H1 (cell line): ENCODE results near the gene TTC33. TPM values are rescaled to one million over a fixed set of nuclear protein-coding genes. Genes with fewer than 3 reads are reported as not detected.

Source experiments
- CTCF ChIA-PET: fragments of 300-600 bp; sonication (Branson Sonifier 250); formaldehyde crosslinking; loops from one replicate; lab custom pipeline; 2021; ENCODE audit not compliant: partially characterized antibody; lab: Charles Lee
- POLR2A ChIA-PET: fragments of 300-600 bp; sonication (Branson Sonifier 250); formaldehyde crosslinking; loops from one replicate; lab custom pipeline; 2021; ENCODE audit warnings: inconsistent platforms; ENCODE audit not compliant: partially characterized antibody; lab: Charles Lee
- DNase-seq, 2 experiments: peaks; one replicate each; pipeline versions ENCODE4 v3.0.0 to v3.0.0-alpha.2; 2010 to 2022; ENCODE audit warnings: low spot score in 2 of 2, low read depth in 1 of 2, mixed read lengths in 1 of 2
- FAIRE-seq: peaks from 2 replicates; lab custom pipeline; 2011; peaks lifted over from hg19 to GRCh38; lab: Jason Lieb, UNC
- H2AFZ ChIP-seq: 2 replicates; pipeline ENCODE4 v1.8.1; 2012; ENCODE audit warnings: low read length, inconsistent platforms
- H2AK5ac ChIP-seq: 2 replicates; pipeline ENCODE4 v1.6.1; 2013; ENCODE audit warnings: low read depth, low read length
- H2BK120ac ChIP-seq: replicated peaks from 2 replicates; pipeline ENCODE3; 2013; ENCODE audit warnings: low read depth, low read length, inconsistent platforms
- H2BK12ac ChIP-seq: 2 replicates; pipeline ENCODE4 v1.6.1; 2013; ENCODE audit warnings: low read depth, low read length
- H2BK15ac ChIP-seq: 2 replicates; pipeline ENCODE4 v1.6.1; 2013; ENCODE audit warnings: low read length
- H2BK20ac ChIP-seq: 2 replicates; pipeline ENCODE4 v1.6.1; 2013; ENCODE audit warnings: low read length
- H2BK5ac ChIP-seq: 2 replicates; pipeline ENCODE4 v1.6.1; 2013; ENCODE audit warnings: low read depth, low read length
- H3K14ac ChIP-seq: 2 replicates; pipeline ENCODE4 v1.6.1; 2013; ENCODE audit warnings: inconsistent platforms; ENCODE audit not compliant: insufficient read length
- H3K18ac ChIP-seq: 2 replicates; pipeline ENCODE4 v1.6.1; 2013; ENCODE audit warnings: low read length; ENCODE audit errors: extremely low read depth
- H3K23ac ChIP-seq: 2 replicates; pipeline ENCODE4 v1.6.1; 2013; ENCODE audit warnings: inconsistent platforms; ENCODE audit not compliant: insufficient read length
- H3K23me2 ChIP-seq: 2 replicates; pipeline ENCODE4 v1.6.1; 2013; ENCODE audit warnings: low read depth, low read length
- H3K27ac ChIP-seq: 2 replicates; pipeline ENCODE4 v1.6.1; 2011; ENCODE audit warnings: low read depth, low read length, inconsistent platforms
- H3K27me3 ChIP-seq, 4 experiments: replicated peaks in 1 of 4; 1 replicate in 1 of 4; 2 replicates in 3 of 4; pipeline versions ENCODE4 v1.6.1 to v1.8.1; 2011 to 2013; ENCODE audit warnings: low read length in 3 of 4, mild to moderate bottlenecking in 3 of 4, inconsistent platforms in 2 of 4, mixed read lengths in 2 of 4, moderate library complexity in 1 of 4; ENCODE audit not compliant: control insufficient read depth in 3 of 4, insufficient read depth in 3 of 4; ENCODE audit errors: extremely low read depth in 1 of 4
- H3K36me3 ChIP-seq, 4 experiments: 2 replicates each; pipeline versions ENCODE4 v1.6.1 to v1.8.1; 2011 to 2013; ENCODE audit warnings: mild to moderate bottlenecking in 4 of 4, low read length in 3 of 4, moderate library complexity in 2 of 4, control low read depth in 1 of 4, inconsistent platforms in 1 of 4; ENCODE audit not compliant: insufficient read depth in 4 of 4, control insufficient read depth in 2 of 4
- H3K4ac ChIP-seq: replicated peaks from 2 replicates; pipeline ENCODE3; 2013; ENCODE audit warnings: low read length, low read depth, mixed read lengths, inconsistent platforms; ENCODE audit not compliant: insufficient read length
- H3K4me1 ChIP-seq, 4 experiments: replicated peaks in 1 of 4; 1 replicate in 1 of 4; 2 replicates in 3 of 4; pipeline versions ENCODE4 v1.6.1 to v1.8.1; 2011 to 2013; ENCODE audit warnings: low read length in 3 of 4, inconsistent platforms in 2 of 4, mixed read lengths in 1 of 4; ENCODE audit not compliant: insufficient read depth in 4 of 4, control insufficient read depth in 3 of 4
- H3K4me2 ChIP-seq, 2 experiments: 2 replicates each; pipeline versions ENCODE4 v1.6.1 to v1.8.1; 2011 to 2013; ENCODE audit warnings: low read depth in 2 of 2, low read length in 2 of 2, control low read depth in 1 of 2, inconsistent platforms in 1 of 2, mild to moderate bottlenecking in 1 of 2; ENCODE audit not compliant: insufficient read depth in 1 of 2
- H3K4me3 ChIP-seq, 4 experiments: fragments of 200-600, 300-600 bp in 1 of 4; sonication (generic), shearing (Covaris generic), sonication (Bioruptor Twin) in 1 of 4; 2 replicates each; pipeline versions ENCODE4 v1.5.1 to v1.8.1; 2011 to 2016; ENCODE audit warnings: low read length in 4 of 4, low read depth in 3 of 4, control low read depth in 2 of 4, inconsistent platforms in 2 of 4, mild to moderate bottlenecking in 2 of 4, mixed read lengths in 1 of 4, moderate library complexity in 1 of 4; ENCODE audit not compliant: insufficient read depth in 2 of 4; ENCODE audit errors: extremely low read depth in 1 of 4
- H3K56ac ChIP-seq: replicated peaks from 2 replicates; pipeline ENCODE3; 2013; ENCODE audit warnings: low read depth, mild to moderate bottlenecking, mixed read lengths, low read length, inconsistent platforms; ENCODE audit not compliant: insufficient read length
- H3K79me1 ChIP-seq: 2 replicates; pipeline ENCODE4 v1.6.1; 2013; ENCODE audit warnings: low read depth, low read length, control low read depth
- H3K79me2 ChIP-seq, 2 experiments: 2 replicates each; pipeline versions ENCODE4 v1.6.1 to v1.8.1; 2012 to 2013; ENCODE audit warnings: low read length in 2 of 2, mild to moderate bottlenecking in 2 of 2, inconsistent platforms in 1 of 2; ENCODE audit not compliant: insufficient read depth in 2 of 2, control insufficient read depth in 1 of 2
- H3K9ac ChIP-seq, 4 experiments: replicated peaks in 1 of 4; 1 replicate in 1 of 4; 2 replicates in 3 of 4; pipeline versions ENCODE4 v1.6.1 to v1.8.1; 2011 to 2013; ENCODE audit warnings: low read depth in 3 of 4, low read length in 3 of 4, control low read depth in 2 of 4, mild to moderate bottlenecking in 2 of 4, moderate library complexity in 2 of 4, inconsistent platforms in 1 of 4; ENCODE audit errors: extremely low read depth in 1 of 4
- H3K9me3 ChIP-seq, 2 experiments: 2 replicates each; pipeline versions ENCODE4 v1.6.1 to v1.8.1; 2012 to 2013; ENCODE audit warnings: mild to moderate bottlenecking in 2 of 2, moderate library complexity in 2 of 2, control low read depth in 1 of 2, inconsistent platforms in 1 of 2, low read depth in 1 of 2, low read length in 1 of 2, mixed read lengths in 1 of 2; ENCODE audit not compliant: insufficient read depth in 2 of 2
- H4K20me1 ChIP-seq, 2 experiments: replicated peaks in 1 of 2; 2 replicates each; pipeline versions ENCODE3 to v1.8.1; 2011 to 2013; ENCODE audit warnings: inconsistent platforms in 2 of 2, low read length in 2 of 2, mild to moderate bottlenecking in 1 of 2; ENCODE audit not compliant: insufficient read depth in 2 of 2, control insufficient read depth in 1 of 2
- H4K5ac ChIP-seq: 2 replicates; pipeline ENCODE4 v1.6.1; 2013; ENCODE audit warnings: low read length, low read depth, mixed read lengths, inconsistent platforms; ENCODE audit not compliant: insufficient read length
- H4K8ac ChIP-seq: 2 replicates; pipeline ENCODE4 v1.8.0; 2013; ENCODE audit warnings: mild to moderate bottlenecking, moderate library complexity, low read length, inconsistent platforms; ENCODE audit not compliant: insufficient read depth; ENCODE audit errors: extremely low read depth
- H4K91ac ChIP-seq: replicated peaks from 2 replicates; pipeline ENCODE3; 2013; ENCODE audit warnings: low read length, mixed read lengths, inconsistent platforms; ENCODE audit not compliant: insufficient read length
- BACH1 ChIP-seq: IDR thresholded peaks from 2 replicates; pipeline ENCODE4 v1.6.1; 2012; ENCODE audit warnings: low read length, improper control_type of control experiment
- FOSL1 ChIP-seq: IDR thresholded peaks from 2 replicates; pipeline ENCODE4 v1.6.1; 2011; ENCODE audit warnings: mild to moderate bottlenecking, low read depth, low read length, moderate library complexity; ENCODE audit not compliant: insufficient read depth
- HDAC2 ChIP-seq, 2 experiments: fragments of 300-600 bp in 1 of 2; sonication (generic) in 1 of 2; IDR thresholded peaks; 2 replicates each; pipeline ENCODE4 v1.6.1; 2011 to 2012; ENCODE audit warnings: low read depth in 2 of 2, low read length in 2 of 2, mild to moderate bottlenecking in 2 of 2, moderate library complexity in 2 of 2, borderline replicate concordance in 1 of 2, inconsistent platforms in 1 of 2
- RBBP5 ChIP-seq: IDR thresholded peaks from 2 replicates; pipeline ENCODE4 v1.7.1; 2012; ENCODE audit warnings: low read depth, mild to moderate bottlenecking, inconsistent platforms, low read length, moderate library complexity, borderline replicate concordance
- SP1 ChIP-seq: IDR thresholded peaks from 2 replicates; pipeline ENCODE4 v1.6.1; 2011; ENCODE audit warnings: low read depth, low read length
- SP4 ChIP-seq: IDR thresholded peaks from 2 replicates; pipeline ENCODE4 v1.6.1; 2012; ENCODE audit warnings: low read length, inconsistent platforms
- TAF7 ChIP-seq: optimal IDR thresholded peaks from 2 replicates; pipeline ENCODE3; 2011; ENCODE audit warnings: low read depth, mild to moderate bottlenecking, inconsistent platforms, low read length, moderate library complexity, borderline replicate concordance
- WGBS, 2 experiments: shearing (Covaris generic) in 1 of 2; methylation state at CpG; one replicate each; pipeline versions ENCODE4 v1.1.6 to v1.1.7; 2013 to 2015; ENCODE audit warnings: low lambda C conversion rate in 2 of 2, mixed read lengths in 2 of 2, inconsistent platforms in 1 of 2, low coverage in 1 of 2, missing lambda C conversion rate in 1 of 2; ENCODE audit not compliant: insufficient replicate concordance in 2 of 2, insufficient coverage in 1 of 2, insufficient read length in 1 of 2; ENCODE audit errors: extremely low coverage in 1 of 2, missing lambda C conversion rate in 1 of 2; 5-methylcytosine and 5-hydroxymethylcytosine counted together
- polyA plus RNA-seq, 7 experiments: library from polyadenylated mRNA; depleted of rRNA in 3 of 7; stranded (reverse) in 5 of 7; unstranded in 2 of 7; fragments of >200 nt in 5 of 7; fragments of 200-250 nt in 2 of 7; gene quantifications; 1 replicate in 5 of 7; 2 replicates in 1 of 7; 4 replicates in 1 of 7; pipeline versions ENCODE4 v1.2.1 to v1.2.3, GENCODE V29; 2011 to 2013; ENCODE audit warnings: missing spikeins in 2 of 7, mixed read lengths in 2 of 7
- total RNA-seq: library from RNA; stranded (reverse); fragmentation: NEBNext Ultra II Directional; extraction: Animal tissue kit (Norgen Biotek cat#: 25700); gene quantifications from 2 replicates; pipeline ENCODE4 v1.2.1, GENCODE V29; 2021

The TTC33 gene
- total and polyA plus RNA-seq, 2 of the 8 experiments (the other 6 are each of a cell fraction or from before 2014, with no cell fraction given) = 1.2 to 12.6 TPM

GRCh38 chr5:40603378-40603777, 152.4 kb downstream of the TTC33 start:
- Histone ChIP-seq H3K9me3 (no peaks in the 10 kb centered on the region), H3K56ac (no peak overlapping the region), H4K8ac (no peak overlapping the region), H3K36me3 (no peaks in the 10 kb centered on the region), H2AK5ac (no peak overlapping the region), H3K79me2 (no peaks in the 10 kb centered on the region), H2BK120ac (no peak overlapping the region), H3K9ac (no peak overlapping the region), H3K23ac (no peak overlapping the region), H2BK15ac (no peak overlapping the region), H4K5ac (no peak overlapping the region), H2BK5ac (no peak overlapping the region), H3K79me1 (no peaks in the 10 kb centered on the region), H3K4me3 (no peak overlapping the region), H4K91ac (no peak overlapping the region), H3K27me3 (no peaks in the 10 kb centered on the region), H2BK12ac (no peak overlapping the region), H3K4me1 (no peaks in the 10 kb centered on the region), H3K23me2 (no peaks in the 10 kb centered on the region), H2BK20ac (no peak overlapping the region), H3K18ac (no peak overlapping the region), H3K27ac (no peak overlapping the region), H3K4ac (no peak overlapping the region), H2AFZ (no peak overlapping the region), H3K4me2 (no peak overlapping the region), H3K14ac (no peak overlapping the region), H4K20me1 (no peaks in the 10 kb centered on the region)
- POLR2A ChIA-PET = no interaction called here
- WGBS, 2 experiments = 94% methylated on average over 1 of the region's 1 CpG; no CpG with 5 or more reads in 1 of the 2 experiments
- TF ChIP-seq TAF7 (no peak), BACH1 (no peak), SP4 (no peak), HDAC2 (IDR thresholded peaks at IDR 0.05; ENCODE audit: borderline replicate concordance in 1 of 2, low read depth in 2 of 2, low read length in 2 of 2) (no peak), FOSL1 (no peak), SP1 (no peak), RBBP5 (no peak)
- DNase-seq (no peak), FAIRE-seq (no peak)
- CTCF ChIA-PET = no interaction called here
